H9 (cell line): ENCODE results near the gene ZSCAN9. TPM values are rescaled to one million over a fixed set of nuclear protein-coding genes. Genes with fewer than 3 reads are reported as not detected.

Experiments
- DNase-seq: peaks from one replicate; pipeline ENCODE4 v3.0.0-alpha.2; 2017
- H2AFZ ChIP-seq: one replicate; pipeline ENCODE4 v1.6.1; 2013; ENCODE audit warnings: mild to moderate bottlenecking, low read length, control low read depth, moderate library complexity
- H2AK5ac ChIP-seq: 2 replicates; pipeline ENCODE4 v1.6.1; 2013; ENCODE audit warnings: low read length, control low read depth, mixed read lengths; ENCODE audit not compliant: insufficient read length
- H2BK120ac ChIP-seq: one replicate; pipeline ENCODE4 v1.6.1; 2013; ENCODE audit warnings: low read depth, mild to moderate bottlenecking, low read length, control low read depth, inconsistent platforms; ENCODE audit not compliant: poor library complexity, severe bottlenecking
- H2BK12ac ChIP-seq: 2 replicates; pipeline ENCODE4 v1.6.1; 2013; ENCODE audit warnings: low read length, control low read depth, mixed read lengths, low read depth; ENCODE audit not compliant: insufficient read length
- H2BK15ac ChIP-seq: 2 replicates; pipeline ENCODE4 v1.6.1; 2013; ENCODE audit warnings: low read depth, low read length, control low read depth
- H2BK20ac ChIP-seq: one replicate; pipeline ENCODE4 v1.6.1; 2013; ENCODE audit warnings: low read depth, mild to moderate bottlenecking, low read length, control low read depth, inconsistent platforms; ENCODE audit not compliant: poor library complexity, severe bottlenecking
- H2BK5ac ChIP-seq: 2 replicates; pipeline ENCODE4 v1.6.1; 2013; ENCODE audit warnings: low read length, control low read depth, mixed read lengths; ENCODE audit not compliant: insufficient read length
- H3K14ac ChIP-seq: 2 replicates; pipeline ENCODE4 v1.6.1; 2013; ENCODE audit warnings: low read length, control low read depth; ENCODE audit not compliant: insufficient read depth
- H3K18ac ChIP-seq: 2 replicates; pipeline ENCODE4 v1.6.1; 2013; ENCODE audit warnings: low read depth, mild to moderate bottlenecking, mixed read lengths, low read length, control low read depth; ENCODE audit not compliant: insufficient read length
- H3K23ac ChIP-seq: 2 replicates; pipeline ENCODE4 v1.6.1; 2013; ENCODE audit warnings: low read length, control low read depth, mixed read lengths, low read depth; ENCODE audit not compliant: insufficient read length
- H3K23me2 ChIP-seq: 2 replicates; pipeline ENCODE4 v1.6.1; 2013; ENCODE audit warnings: low read depth, mild to moderate bottlenecking, mixed read lengths, low read length, control low read depth; ENCODE audit not compliant: insufficient read length, poor library complexity, severe bottlenecking
- H3K27ac ChIP-seq: 2 replicates; pipeline ENCODE4 v1.5.1; 2013; ENCODE audit warnings: low read length, control low read depth, mixed read lengths, low read depth; ENCODE audit not compliant: insufficient read length
- H3K27me3 ChIP-seq: 2 replicates; pipeline ENCODE4 v1.6.1; 2013; ENCODE audit warnings: low read length, control low read depth, inconsistent platforms; ENCODE audit not compliant: insufficient read depth
- H3K4ac ChIP-seq: 2 replicates; pipeline ENCODE4 v1.6.1; 2013; ENCODE audit warnings: low read depth, mild to moderate bottlenecking, control low read depth, inconsistent platforms, low read length, moderate library complexity
- H3K4me1 ChIP-seq: 2 replicates; pipeline ENCODE4 v1.6.1; 2013; ENCODE audit warnings: low read length, control low read depth, inconsistent platforms; ENCODE audit not compliant: insufficient read depth
- H3K4me2 ChIP-seq: 2 replicates; pipeline ENCODE4 v1.6.1; 2013; ENCODE audit warnings: low read length, control low read depth, mixed read lengths; ENCODE audit not compliant: insufficient read length, insufficient read depth
- H3K56ac ChIP-seq: 2 replicates; pipeline ENCODE4 v1.6.1; 2013; ENCODE audit warnings: low read depth, mild to moderate bottlenecking, mixed read lengths, low read length, control low read depth; ENCODE audit not compliant: insufficient read length
- H3K79me1 ChIP-seq: 2 replicates; pipeline ENCODE4 v1.6.1; 2013; ENCODE audit warnings: low read depth, mild to moderate bottlenecking, moderate library complexity, low read length, control low read depth, inconsistent platforms; ENCODE audit not compliant: insufficient read depth, poor library complexity, severe bottlenecking
- H3K79me2 ChIP-seq: 2 replicates; pipeline ENCODE4 v1.6.1; 2013; ENCODE audit warnings: low read length, control low read depth, inconsistent platforms; ENCODE audit not compliant: insufficient read depth
- H3K9ac ChIP-seq: 2 replicates; pipeline ENCODE4 v1.6.1; 2013; ENCODE audit warnings: low read length, control low read depth, mixed read lengths; ENCODE audit not compliant: insufficient read length; ENCODE audit errors: extremely low read depth
- H3K9me3 ChIP-seq: one replicate; pipeline ENCODE4 v1.6.1; 2013; ENCODE audit warnings: low read depth, low read length, inconsistent platforms; ENCODE audit not compliant: control insufficient read depth
- H3T11ph ChIP-seq: one replicate; pipeline ENCODE4 v1.6.1; 2013; ENCODE audit warnings: mild to moderate bottlenecking, low read length, control low read depth, inconsistent platforms
- H4K20me1 ChIP-seq: one replicate; pipeline ENCODE4 v1.6.1; 2013; ENCODE audit not compliant: control insufficient read depth, insufficient read length, insufficient read depth
- H4K5ac ChIP-seq: 2 replicates; pipeline ENCODE4 v1.6.1; 2013; ENCODE audit warnings: low read depth, mild to moderate bottlenecking, mixed read lengths, low read length, control low read depth; ENCODE audit not compliant: insufficient read length
- H4K8ac ChIP-seq: replicated peaks from 2 replicates; pipeline ENCODE4 v1.6.1; 2013; ENCODE audit warnings: low read length, control low read depth, mixed read lengths, low read depth; ENCODE audit not compliant: insufficient read length
- H4K91ac ChIP-seq: 2 replicates; pipeline ENCODE4 v1.6.1; 2013; ENCODE audit warnings: low read depth, mild to moderate bottlenecking, moderate library complexity, mixed read lengths, low read length, control low read depth; ENCODE audit not compliant: insufficient read length
- H3K27ac Mint-ChIP-seq, 3 experiments: 2 replicates in 2 of 3; 3 replicates in 1 of 3; pipeline ENCODE4 v1.8.0; 2020 to 2021; ENCODE audit warnings: mixed read lengths in 3 of 3, mild to moderate bottlenecking in 1 of 3, moderate library complexity in 1 of 3
- H3K27me3 Mint-ChIP-seq: 2 replicates; pipeline ENCODE4 v1.8.0; 2021; ENCODE audit warnings: low read depth, mild to moderate bottlenecking, moderate library complexity, mixed read lengths
- H3K36me3 Mint-ChIP-seq, 3 experiments: 2 replicates in 2 of 3; 3 replicates in 1 of 3; pipeline ENCODE4 v1.8.0; 2020 to 2021; ENCODE audit warnings: low read depth in 3 of 3, mixed read lengths in 3 of 3; ENCODE audit not compliant: insufficient read depth in 1 of 3
- H3K4me1 Mint-ChIP-seq, 2 experiments: 2 replicates each; pipeline ENCODE4 v1.8.0; 2020; ENCODE audit warnings: mixed read lengths in 2 of 2
- H3K4me3 Mint-ChIP-seq, 2 experiments: 2 replicates in 1 of 2; 3 replicates in 1 of 2; pipeline ENCODE4 v1.8.0; 2020 to 2021; ENCODE audit warnings: mild to moderate bottlenecking in 2 of 2, mixed read lengths in 2 of 2, moderate library complexity in 1 of 2
- H3K9me3 Mint-ChIP-seq, 2 experiments: 2 replicates in 1 of 2; 3 replicates in 1 of 2; pipeline ENCODE4 v1.8.0; 2020; ENCODE audit warnings: mild to moderate bottlenecking in 2 of 2, mixed read lengths in 2 of 2, moderate library complexity in 1 of 2
- total RNA-seq: library from RNA; stranded (reverse); gene quantifications from 2 replicates; pipeline ENCODE4 v1.2.1, GENCODE V29; 2021
- TF ChIP-seq, protein P1 (sequence below): fragments of 200-600 bp; sonication (generic); conservative IDR thresholded peaks from 3 replicates; pipeline ENCODE4 v1.8.0; 2021; ENCODE audit warnings: antibody characterized with exemption, mild to moderate bottlenecking

ZSCAN9 gene
- total RNA-seq, 1 experiment from 2014 or later = 11.5 TPM

- no peak overlapping the region for H4K91ac ChIP-seq
- peaks cover 10 to 41% (median 41%) of the 10 kb centered on the region in 3 experiments; a peak in 6 of 7 replicates for H3K36me3 Mint-ChIP-seq
- no peaks in the 10 kb centered on the region for H3K9me3 ChIP-seq
- no peak overlapping the region for H4K5ac ChIP-seq
- H3K4ac ChIP-seq = no peak overlapping the region
- no peaks in the 10 kb centered on the region for H3K23me2 ChIP-seq
- no peak overlapping the region for H4K8ac ChIP-seq
- no peak overlapping the region for H2BK15ac ChIP-seq
- no peak overlapping the region for H3T11ph ChIP-seq
- H2BK120ac ChIP-seq = no peak overlapping the region
- peaks cover 1% of the 10 kb centered on the region; the same call in 1 of the 2 replicates for H3K27me3 Mint-ChIP-seq
- no peak overlapping the region for H3K27ac ChIP-seq
- H3K4me3 Mint-ChIP-seq = no peak overlapping the region
- H3K79me2 ChIP-seq = no peaks in the 10 kb centered on the region
- no peak overlapping the region for H3K9ac ChIP-seq
- H3K27ac Mint-ChIP-seq = no peak overlapping the region
- no peak overlapping the region for H2BK20ac ChIP-seq
- H2BK12ac ChIP-seq = no peak overlapping the region
- H3K9me3 Mint-ChIP-seq = no peaks in the 10 kb centered on the region
- H2AFZ ChIP-seq = no peak overlapping the region
- no peak overlapping the region for H3K56ac ChIP-seq
- no peaks in the 10 kb centered on the region for H3K4me1 ChIP-seq
- no peaks in the 10 kb centered on the region for H4K20me1 ChIP-seq
- DNase-seq = no peak
- H3K27me3 ChIP-seq = no peaks in the 10 kb centered on the region
- no peaks in the 10 kb centered on the region for H3K4me1 Mint-ChIP-seq
- no peak overlapping the region for H3K4me2 ChIP-seq
- no peak overlapping the region for H3K14ac ChIP-seq
- no peak overlapping the region for H3K18ac ChIP-seq
- TF ChIP-seq, protein P1, sequence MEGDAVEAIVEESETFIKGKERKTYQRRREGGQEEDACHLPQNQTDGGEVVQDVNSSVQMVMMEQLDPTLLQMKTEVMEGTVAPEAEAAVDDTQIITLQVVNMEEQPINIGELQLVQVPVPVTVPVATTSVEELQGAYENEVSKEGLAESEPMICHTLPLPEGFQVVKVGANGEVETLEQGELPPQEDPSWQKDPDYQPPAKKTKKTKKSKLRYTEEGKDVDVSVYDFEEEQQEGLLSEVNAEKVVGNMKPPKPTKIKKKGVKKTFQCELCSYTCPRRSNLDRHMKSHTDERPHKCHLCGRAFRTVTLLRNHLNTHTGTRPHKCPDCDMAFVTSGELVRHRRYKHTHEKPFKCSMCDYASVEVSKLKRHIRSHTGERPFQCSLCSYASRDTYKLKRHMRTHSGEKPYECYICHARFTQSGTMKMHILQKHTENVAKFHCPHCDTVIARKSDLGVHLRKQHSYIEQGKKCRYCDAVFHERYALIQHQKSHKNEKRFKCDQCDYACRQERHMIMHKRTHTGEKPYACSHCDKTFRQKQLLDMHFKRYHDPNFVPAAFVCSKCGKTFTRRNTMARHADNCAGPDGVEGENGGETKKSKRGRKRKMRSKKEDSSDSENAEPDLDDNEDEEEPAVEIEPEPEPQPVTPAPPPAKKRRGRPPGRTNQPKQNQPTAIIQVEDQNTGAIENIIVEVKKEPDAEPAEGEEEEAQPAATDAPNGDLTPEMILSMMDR = no peak
- H3K79me1 ChIP-seq = no peaks in the 10 kb centered on the region
- no peak overlapping the region for H3K23ac ChIP-seq
- no peak overlapping the region for H2BK5ac ChIP-seq
- no peak overlapping the region for H2AK5ac ChIP-seq
Measured at GRCh38 chr6:28274888-28275287, 49.8 kb downstream of the ZSCAN9 start.
